OCI-LY1 (cell line): Measurements from ENCODE around the gene SERPINE3.

ENCODE experiments used
- H2AFZ ChIP-seq: fragments of 200-600 bp; sonication (generic), shearing (Covaris generic); 2 replicates; pipeline ENCODE4 v1.6.0; 2014; ENCODE audit warnings: antibody characterized with exemption, mild to moderate bottlenecking, low read length
- H3F3A ChIP-seq: fragments of 200-600 bp; sonication (generic), shearing (Covaris generic); 2 replicates; pipeline ENCODE4 v1.6.0; 2014; ENCODE audit warnings: mild to moderate bottlenecking, antibody characterized with exemption, low read length, moderate library complexity; ENCODE audit not compliant: insufficient read depth
- H3K27ac ChIP-seq: fragments of 200-600 bp; sonication (generic); 2 replicates; pipeline ENCODE4 v1.5.1; 2014; ENCODE audit warnings: low read length, mixed run types, mild to moderate bottlenecking, low read depth; ENCODE audit not compliant: poor library complexity, severe bottlenecking
- H3K27me3 ChIP-seq: fragments of 200-600 bp; sonication (generic); 2 replicates; pipeline ENCODE4 v1.6.0; 2014; ENCODE audit warnings: antibody characterized with exemption, mild to moderate bottlenecking, low read length, moderate library complexity; ENCODE audit not compliant: insufficient read depth
- H3K36me3 ChIP-seq: fragments of 200-600 bp; sonication (generic); 2 replicates; pipeline ENCODE4 v1.6.1; 2014; ENCODE audit warnings: mild to moderate bottlenecking, antibody characterized with exemption, low read length, moderate library complexity, mixed read lengths; ENCODE audit not compliant: insufficient read depth
- H3K4me1 ChIP-seq: fragments of 200-600 bp; sonication (generic); 2 replicates; pipeline ENCODE4 v1.5.1; 2014; ENCODE audit warnings: mild to moderate bottlenecking, low read length, moderate library complexity; ENCODE audit not compliant: insufficient read depth, severe bottlenecking
- H3K4me2 ChIP-seq: fragments of 200-600 bp; sonication (generic), shearing (Covaris generic); 2 replicates; pipeline ENCODE4 v1.6.1; 2014; ENCODE audit warnings: low read length
- H3K4me3 ChIP-seq: fragments of 200-600 bp; sonication (generic); 2 replicates; pipeline ENCODE4 v1.5.1; 2014; ENCODE audit warnings: low read length, low read depth, mild to moderate bottlenecking, mixed read lengths; ENCODE audit not compliant: poor library complexity, severe bottlenecking
- H3K79me2 ChIP-seq: fragments of 200-600 bp; shearing (Covaris generic); 2 replicates; pipeline ENCODE4 v1.6.1; 2016; ENCODE audit warnings: mixed run types, low read length, mixed read lengths; ENCODE audit not compliant: insufficient read depth
- H3K9ac ChIP-seq: fragments of 200-600 bp; sonication (generic), shearing (Covaris generic); 2 replicates; pipeline ENCODE4 v1.6.1; 2014; ENCODE audit warnings: mild to moderate bottlenecking, low read length, mixed read lengths
- H3K9me2 ChIP-seq: fragments of 200-600 bp; sonication (generic), shearing (Covaris generic); 2 replicates; pipeline ENCODE4 v1.6.1; 2014; ENCODE audit warnings: low read depth, mild to moderate bottlenecking, low read length, mixed read lengths
- H3K9me3 ChIP-seq: fragments of 200-600 bp; shearing (Covaris generic); 2 replicates; pipeline ENCODE4 v1.6.1; 2014; ENCODE audit warnings: low read length, mixed read lengths
- H4K20me1 ChIP-seq: fragments of 200-600 bp; sonication (generic), shearing (Covaris generic); 2 replicates; pipeline ENCODE4 v1.6.0; 2016; ENCODE audit warnings: mild to moderate bottlenecking, low read length; ENCODE audit not compliant: insufficient read depth
- CTCF ChIP-seq: fragments of 200-600 bp; sonication (generic), shearing (Covaris generic); IDR thresholded peaks from 2 replicates; pipeline ENCODE4 v1.5.1; 2017; ENCODE audit warnings: mild to moderate bottlenecking, antibody characterized with exemption, low read length, moderate library complexity, mixed read lengths
- EZH2 ChIP-seq: fragments of 200-600 bp; sonication (generic), shearing (Covaris generic); IDR thresholded peaks from 2 replicates; pipeline ENCODE4 v1.8.0; 2017; ENCODE audit warnings: borderline replicate concordance, mixed run types, mild to moderate bottlenecking, antibody characterized with exemption, low read length, moderate library complexity, mixed read lengths

SERPINE3 gene

GRCh38 chr13:51364404-51365008 lies 25.0 kb downstream of the SERPINE3 start:
- no peaks in the 10 kb centered on the region for H4K20me1 ChIP-seq
- H3K9me2 ChIP-seq, result no peaks in the 10 kb centered on the region
- H3K4me1 ChIP-seq, result no peaks in the 10 kb centered on the region
- H3F3A ChIP-seq, result no peaks in the 10 kb centered on the region
- H3K79me2 ChIP-seq, result no peaks in the 10 kb centered on the region
- no peak overlapping the region for H3K4me2 ChIP-seq
- TF ChIP-seq EZH2 (no peak), CTCF (no peak)
- H3K27me3 ChIP-seq, result no peaks in the 10 kb centered on the region
- H3K36me3 ChIP-seq, result peaks cover 78% of the 10 kb centered on the region
- no peaks in the 10 kb centered on the region for H3K9me3 ChIP-seq
- no peak overlapping the region for H3K9ac ChIP-seq
- H3K4me3 ChIP-seq, result no peak overlapping the region
- H2AFZ ChIP-seq, result no peak overlapping the region
- H3K27ac ChIP-seq, result no peak overlapping the region

GRCh38 chr13:51370116-51370515 lies 30.6 kb downstream of the SERPINE3 start:
- Histone ChIP-seq H2AFZ (no peak overlapping the region), H3F3A (no peaks in the 10 kb centered on the region), H3K9ac (no peak overlapping the region), H3K36me3 (peaks cover 95% of the 10 kb centered on the region), H3K9me2 (no peaks in the 10 kb centered on the region), H3K27me3 (no peaks in the 10 kb centered on the region), H3K4me1 (no peaks in the 10 kb centered on the region), H3K4me2 (no peak overlapping the region), H3K4me3 (no peak overlapping the region), H3K9me3 (no peaks in the 10 kb centered on the region), H4K20me1 (no peaks in the 10 kb centered on the region), H3K27ac (no peak overlapping the region), H3K79me2 (no peaks in the 10 kb centered on the region)
- TF ChIP-seq CTCF (no peak), EZH2 (no peak)

- H2AFZ ChIP-seq, result no peak overlapping the region
- H3K4me3 ChIP-seq, result no peak overlapping the region
- H3K27me3 ChIP-seq, result no peaks in the 10 kb centered on the region
- H3K9me2 ChIP-seq, result no peaks in the 10 kb centered on the region
- no peaks in the 10 kb centered on the region for H3F3A ChIP-seq
- peaks cover 97% of the 10 kb centered on the region for H3K36me3 ChIP-seq
- H3K27ac ChIP-seq, result no peak overlapping the region
- no peak overlapping the region for H3K9ac ChIP-seq
- H3K4me1 ChIP-seq, result no peaks in the 10 kb centered on the region
- H3K4me2 ChIP-seq, result no peak overlapping the region
- no peaks in the 10 kb centered on the region for H3K9me3 ChIP-seq
- TF ChIP-seq CTCF (no peak), EZH2 (no peak)
- H4K20me1 ChIP-seq, result no peaks in the 10 kb centered on the region
- H3K79me2 ChIP-seq, result no peaks in the 10 kb centered on the region
These were observed 31.3 kb downstream of the SERPINE3 start for GRCh38 chr13:51370811-51371210.
